Measurements from ENCODE around the gene SUN1. TPM values are rescaled to one million over a fixed set of nuclear protein-coding genes. Genes with fewer than 3 reads are reported as not detected.
A peak's percentile ranks its signal among the peaks of the same experiment; 100 is the strongest.

The SUN1 gene
- 10 to 100 TPM; 69.5 to 69.9 TPM for total RNA-seq

GRCh38 chr7:832167-832967 is at the start of gene SUN1:
Gene SUN1 (plus strand): TSS chr7:832476. CDS start chr7:832525, 49 bp downstream.
- Mint-ChIP-seq H3K27ac (peak within 1 kb of the TSS; percentile 97), H3K9me3 (no peaks in the 10 kb centered on the region), H3K27me3 (no peaks in the 10 kb centered on the region), H3K4me1 (ENCODE audit: low read depth) (peaks cover 48% of the 10 kb centered on the region), H3K36me3 (peaks cover 11% of the 10 kb centered on the region), H3K4me3 (peak within 1 kb of the TSS; percentile 74)
- peak; percentile 82 for DNase-seq
- CTCF ChIA-PET: interaction anchor here (1.1 to 2.3 kb wide), 3 partner anchors 15 to 511 kb away, joined by 3 to 23 read pairs (median 17); no protein-coding TSS in a partner anchor
- POLR2A ChIA-PET: interaction anchor here (0.8 to 2.8 kb wide), 5 partner anchors 16 to 229 kb away, joined by 3 to 19 read pairs (median 5); no protein-coding TSS in a partner anchor
- intact Hi-C loops (cut with micrococcal nuclease): loop anchor here (1.0 to 5.0 kb wide), 6 partner anchors 12 to 230 kb away; partner anchors contain the start of gene GET4

- H3K36me3 Mint-ChIP-seq: peaks cover 24% of the 10 kb centered on the region
- intact Hi-C loops (cut with micrococcal nuclease): no loop called here
- DNase-seq: no peak
- no peaks in the 10 kb centered on the region for H3K4me1 Mint-ChIP-seq (ENCODE audit: low read depth)
- no peaks in the 10 kb centered on the region for H3K27me3 Mint-ChIP-seq
- POLR2A ChIA-PET: no interaction called here
- no peak overlapping the region for H3K27ac Mint-ChIP-seq
- no peaks in the 10 kb centered on the region for H3K9me3 Mint-ChIP-seq
- H3K4me3 Mint-ChIP-seq: no peak overlapping the region
- CTCF ChIA-PET: interaction anchor here (1.2 to 10.4 kb wide), 2 partner anchors 89 to 93 kb away, joined by 3 to 100 read pairs; no protein-coding TSS in a partner anchor
Measured at GRCh38 chr7:782718-783449, 49.4 kb upstream of the SUN1 start.

GRCh38 chr7:783556-784490 is 48.5 kb upstream of the SUN1 start:
- H3K4me3 Mint-ChIP-seq: no peak overlapping the region
- intact Hi-C loops (cut with micrococcal nuclease): no loop called here
- no peak overlapping the region for H3K27ac Mint-ChIP-seq

GRCh38 chr7:784971-785370 is 47.3 kb upstream of the SUN1 start:
- peaks cover 4% of the 10 kb centered on the region for H3K9me3 Mint-ChIP-seq
- H3K4me1 Mint-ChIP-seq (ENCODE audit: low read depth): no peaks in the 10 kb centered on the region
- peaks cover 38% of the 10 kb centered on the region for H3K36me3 Mint-ChIP-seq
- DNase-seq: no peak
- no peak overlapping the region for H3K27ac Mint-ChIP-seq
- no peaks in the 10 kb centered on the region for H3K27me3 Mint-ChIP-seq
- H3K4me3 Mint-ChIP-seq: no peak overlapping the region
- intact Hi-C loops (cut with micrococcal nuclease): loop anchor here (5.0 kb wide), 1 partner anchor 47 kb away; the partner anchor contains the start of gene SUN1
- CTCF ChIA-PET: interaction anchor here (2.0 to 10.4 kb wide), 3 partner anchors 14 to 91 kb away, joined by 6 to 100 read pairs (median 10); partner anchors contain the start of gene GET4
- POLR2A ChIA-PET: no interaction called here

More at GRCh38 chr7:783556-784490, 48.5 kb upstream of the SUN1 start:
- Mint-ChIP-seq H3K9me3 (no peaks in the 10 kb centered on the region), H3K4me1 (ENCODE audit: low read depth) (no peaks in the 10 kb centered on the region), H3K36me3 (peaks cover 32% of the 10 kb centered on the region), H3K27me3 (no peaks in the 10 kb centered on the region)
- DNase-seq: no peak
- ChIA-PET POLR2A (no interaction called here), CTCF (interaction anchor here (1.2 to 10.4 kb wide), 2 partner anchors 88 to 92 kb away, joined by 3 to 100 read pairs; no protein-coding TSS in a partner anchor)

- no peak overlapping the region for H3K4me3 Mint-ChIP-seq
- CTCF ChIA-PET: interaction anchor here (1.6 to 10.4 kb wide), 4 partner anchors 14 to 90 kb away, joined by 3 to 100 read pairs (median 8); partner anchors contain the start of gene GET4
- intact Hi-C loops (cut with micrococcal nuclease): loop anchor here (5.0 kb wide), 1 partner anchor 47 kb away; the partner anchor contains the start of gene SUN1
- peaks cover 4% of the 10 kb centered on the region for H3K9me3 Mint-ChIP-seq
- POLR2A ChIA-PET: no interaction called here
- no peaks in the 10 kb centered on the region for H3K4me1 Mint-ChIP-seq (ENCODE audit: low read depth)
- no peak for DNase-seq
- H3K27me3 Mint-ChIP-seq: no peaks in the 10 kb centered on the region
- no peak overlapping the region for H3K27ac Mint-ChIP-seq
- H3K36me3 Mint-ChIP-seq: peaks cover 38% of the 10 kb centered on the region
Measured at GRCh38 chr7:785416-785815, 46.9 kb upstream of the SUN1 start.

- no peaks in the 10 kb centered on the region for H3K27me3 Mint-ChIP-seq
- peaks cover 4% of the 10 kb centered on the region for H3K9me3 Mint-ChIP-seq
- intact Hi-C loops (cut with micrococcal nuclease): loop anchor here (1.0 to 5.0 kb wide), 2 partner anchors 46 to 87 kb away; partner anchors contain the start of gene SUN1
- ChIA-PET CTCF (interaction anchor here (0.6 to 10.4 kb wide), 14 partner anchors 12 to 466 kb away, joined by 3 to 100 read pairs (median 4); partner anchors contain the start of gene GET4), POLR2A (no interaction called here)
- peaks cover 35% of the 10 kb centered on the region for H3K36me3 Mint-ChIP-seq
- H3K4me3 Mint-ChIP-seq: no peak overlapping the region
- peak; percentile 80 for DNase-seq
- no peaks in the 10 kb centered on the region for H3K4me1 Mint-ChIP-seq (ENCODE audit: low read depth)
- no peak overlapping the region for H3K27ac Mint-ChIP-seq
Measured at GRCh38 chr7:786472-787255, 45.6 kb upstream of the SUN1 start.

- Mint-ChIP-seq H3K4me1 (ENCODE audit: low read depth) (no peaks in the 10 kb centered on the region), H3K27ac (no peak overlapping the region), H3K4me3 (no peak overlapping the region), H3K36me3 (peaks cover 29% of the 10 kb centered on the region), H3K27me3 (no peaks in the 10 kb centered on the region), H3K9me3 (peaks cover 4% of the 10 kb centered on the region)
- no peak for DNase-seq
- POLR2A ChIA-PET: no interaction called here
- intact Hi-C loops (cut with micrococcal nuclease): loop anchor here (5.0 kb wide), 1 partner anchor 45 kb away; the partner anchor contains the start of gene SUN1
- CTCF ChIA-PET: interaction anchor here (0.6 to 10.4 kb wide), 8 partner anchors 22 to 466 kb away, joined by 3 to 100 read pairs (median 3); no protein-coding TSS in a partner anchor
Measured at GRCh38 chr7:787332-788240, 44.7 kb upstream of the SUN1 start.

GRCh38 chr7:791519-791918 is 40.8 kb upstream of the SUN1 start:
- H3K4me3 Mint-ChIP-seq: no peak overlapping the region
- peaks cover 17% of the 10 kb centered on the region for H3K36me3 Mint-ChIP-seq
- H3K27ac Mint-ChIP-seq: no peak overlapping the region
- DNase-seq: no peak
- intact Hi-C loops (cut with micrococcal nuclease): no loop called here
- POLR2A ChIA-PET: no interaction called here
- H3K27me3 Mint-ChIP-seq: no peaks in the 10 kb centered on the region
- CTCF ChIA-PET: interaction anchor here (0.6 to 10.4 kb wide), 2 partner anchors 66 to 80 kb away, joined by 6 to 100 read pairs; no protein-coding TSS in a partner anchor
- H3K9me3 Mint-ChIP-seq: peaks cover 4% of the 10 kb centered on the region
- no peaks in the 10 kb centered on the region for H3K4me1 Mint-ChIP-seq (ENCODE audit: low read depth)

- H3K4me3 Mint-ChIP-seq: no peak overlapping the region
- POLR2A ChIA-PET: no interaction called here
Measured at GRCh38 chr7:794207-794606, 38.1 kb upstream of the SUN1 start.

More at GRCh38 chr7:794207-794606, 38.1 kb upstream of the SUN1 start:
- peaks cover 3% of the 10 kb centered on the region for H3K36me3 Mint-ChIP-seq
- H3K27me3 Mint-ChIP-seq: no peaks in the 10 kb centered on the region
- H3K4me1 Mint-ChIP-seq (ENCODE audit: low read depth): no peaks in the 10 kb centered on the region
- no peak overlapping the region for H3K27ac Mint-ChIP-seq
- intact Hi-C loops (cut with micrococcal nuclease): no loop called here
- CTCF ChIA-PET: no interaction called here
- H3K9me3 Mint-ChIP-seq: peaks cover 2% of the 10 kb centered on the region
- DNase-seq: no peak
